IPS-NIHi11 (cell line): ENCODE data around the gene CEP57.

Experiments used
- DNase-seq: peaks from one replicate; pipeline ENCODE4 v3.0.0; 2012; ENCODE audit warnings: mixed read lengths, low spot score

The CEP57 gene

DNA sequence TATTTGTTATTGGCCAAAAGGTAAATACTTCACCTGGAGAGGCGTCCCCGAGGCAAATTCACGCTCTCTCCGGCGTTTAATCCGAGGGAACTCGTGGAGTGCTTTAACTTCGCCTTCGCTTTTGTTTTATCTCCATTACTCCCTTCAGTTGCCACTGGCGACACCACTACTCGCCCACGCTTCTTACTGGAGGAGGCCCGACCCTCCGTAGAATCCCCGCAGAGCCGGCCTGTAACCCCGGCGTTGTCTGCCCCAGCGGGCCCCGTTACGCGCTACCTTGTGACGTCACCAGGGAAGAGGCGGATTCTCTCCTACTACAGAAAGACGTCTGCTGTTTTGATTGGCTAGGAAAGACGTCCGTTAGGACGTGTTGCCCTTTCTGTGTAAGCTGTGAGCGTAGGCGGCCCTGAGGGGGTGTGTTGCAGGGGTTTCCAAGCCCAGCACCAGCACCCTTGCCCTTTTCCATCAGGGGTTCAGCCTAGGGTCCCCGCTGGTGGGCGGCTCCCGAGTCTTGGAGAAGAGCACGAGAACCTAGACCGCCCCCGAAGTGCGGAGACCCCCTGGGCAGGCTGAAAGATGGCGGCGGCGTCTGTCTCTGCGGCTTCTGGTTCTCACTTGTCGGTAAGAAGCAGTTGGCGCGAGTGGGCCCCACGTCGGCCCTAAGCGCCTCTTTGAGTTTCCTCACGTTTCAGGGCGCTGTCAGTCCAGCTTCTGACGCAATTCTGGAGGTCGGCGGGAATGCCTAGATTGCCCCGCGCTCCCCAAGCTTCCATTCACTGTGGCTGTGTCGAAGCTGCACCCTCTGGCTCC lies at the start of gene CEP57:
Gene CEP57, plus strand, starts transcription at position 376 of the 810 bp plus-strand sequence. Its CDS starts 201 bp downstream, at position 577.
- peak; percentile 88 for DNase-seq

- DNase-seq: no peak
Measured at GRCh38 chr11:95750101-95750500, 40.2 kb upstream of the CEP57 start.

DNA sequence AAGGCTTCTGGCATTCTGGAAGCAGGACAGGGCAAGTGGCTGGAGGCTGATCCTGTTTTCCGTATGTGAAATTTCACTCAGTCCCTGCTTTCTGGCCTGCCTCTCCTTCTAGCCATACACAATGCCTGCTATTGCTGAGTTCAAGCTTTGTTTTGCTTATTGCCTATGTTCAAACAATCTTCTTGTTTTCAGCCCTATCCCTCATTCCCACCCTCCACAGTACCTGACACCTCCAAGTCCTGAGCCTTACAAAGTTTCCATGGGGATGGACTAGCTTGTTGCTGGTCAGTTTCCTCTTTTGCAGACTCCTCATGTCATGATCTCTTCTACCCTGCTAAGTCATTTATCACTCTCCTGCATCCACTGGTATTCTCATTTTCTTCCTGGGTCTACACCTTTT lies 38.8 kb upstream of the CEP57 start:
- no peak for DNase-seq

DNA sequence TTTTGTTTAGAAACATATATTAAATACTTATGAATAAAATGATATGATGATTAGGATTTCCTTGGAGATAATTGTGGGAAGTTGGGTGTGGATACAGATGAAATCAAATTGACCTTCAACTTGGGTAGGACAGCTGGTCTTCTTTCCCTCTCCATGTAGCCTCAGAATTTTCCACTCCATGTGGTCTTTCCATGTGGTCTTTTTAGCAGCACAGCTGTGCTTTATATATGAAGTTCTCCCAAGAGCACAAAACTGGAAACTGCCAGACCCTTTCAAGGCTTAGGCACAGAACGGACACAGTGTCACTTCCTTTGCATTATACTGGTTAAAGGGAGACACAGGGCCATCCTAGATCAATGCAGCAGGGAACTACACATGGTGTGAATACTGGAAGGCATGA lies 29.4 kb upstream of the CEP57 start:
- no peak for DNase-seq

- DNase-seq: no peak
Measured at GRCh38 chr11:95762534-95762933, 27.8 kb upstream of the CEP57 start.

DNA sequence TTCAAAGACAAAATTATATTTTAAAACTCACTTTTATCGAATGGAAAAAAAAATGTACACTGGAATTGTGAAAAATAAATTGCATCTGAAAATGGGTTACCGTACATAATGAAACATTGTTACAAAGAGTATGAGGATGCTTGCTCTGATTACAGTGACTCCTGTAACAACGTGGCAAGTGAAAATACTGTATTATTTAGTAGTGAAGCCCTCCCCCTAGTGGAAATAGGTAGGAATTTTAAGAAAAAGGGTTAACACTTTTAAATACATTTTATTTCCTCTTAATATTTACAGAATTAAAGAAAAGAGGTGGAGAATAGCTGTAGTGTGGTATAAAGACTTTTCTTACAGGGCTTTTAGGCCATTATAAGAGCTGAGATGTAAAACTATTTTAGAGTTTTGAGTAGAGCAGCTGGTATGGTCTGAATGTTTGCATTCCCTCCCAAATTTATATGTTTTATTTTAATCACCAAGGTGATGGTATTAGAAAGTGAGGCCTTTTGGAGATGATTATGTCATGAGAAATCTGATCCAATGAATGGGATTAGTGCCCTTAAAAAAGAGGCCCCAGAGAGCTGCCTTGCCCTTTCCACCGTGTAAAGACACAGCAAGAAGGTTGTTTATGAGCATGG lies 25.9 kb upstream of the CEP57 start:
- peak; percentile 61 for DNase-seq

DNA sequence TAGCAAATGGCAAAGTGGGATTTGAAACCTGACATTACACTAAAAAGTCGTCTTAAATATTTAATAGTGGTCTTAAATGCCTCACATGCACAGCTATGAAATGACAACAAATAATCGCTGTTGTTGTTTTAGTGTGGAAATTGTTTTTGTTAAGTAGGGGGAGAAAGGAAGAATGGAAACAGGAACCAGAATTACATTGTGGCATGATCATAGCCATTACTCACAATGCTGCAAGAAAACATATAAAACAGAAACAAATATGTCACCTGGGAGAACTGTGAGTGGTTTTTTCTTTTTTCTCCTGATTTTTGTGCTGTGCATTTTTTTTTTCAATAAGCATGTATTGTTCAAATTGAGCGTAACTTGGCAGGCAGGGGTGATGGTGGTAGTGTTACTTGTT lies 23.6 kb upstream of the CEP57 start:
- DNase-seq: no peak

GRCh38 chr11:95767498-95767897 lies 22.8 kb upstream of the CEP57 start:
- no peak for DNase-seq

- no peak for DNase-seq
Measured at GRCh38 chr11:95768521-95768920, 21.8 kb upstream of the CEP57 start.

DNA sequence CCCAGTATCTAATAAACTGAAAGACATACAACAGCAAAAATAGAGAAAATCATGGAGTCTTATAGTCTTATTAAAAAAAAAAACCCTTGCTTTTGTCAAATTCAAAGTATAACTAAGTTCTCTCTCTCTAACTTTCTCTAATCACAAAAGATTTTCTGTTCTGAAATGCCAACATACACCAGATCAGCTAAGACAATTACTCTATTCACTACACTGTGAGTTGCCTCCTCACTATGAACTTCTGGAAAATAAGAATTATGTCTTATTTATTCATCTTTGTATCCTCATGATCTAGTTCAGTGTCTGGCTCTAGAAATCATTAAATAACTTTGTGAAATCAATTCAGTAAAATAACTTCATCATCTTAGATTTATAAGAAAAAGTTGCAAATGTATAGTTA lies 13.4 kb upstream of the CEP57 start:
- no peak for DNase-seq

GRCh38 chr11:95778699-95779098 lies 11.6 kb upstream of the CEP57 start:
- DNase-seq: no peak

DNA sequence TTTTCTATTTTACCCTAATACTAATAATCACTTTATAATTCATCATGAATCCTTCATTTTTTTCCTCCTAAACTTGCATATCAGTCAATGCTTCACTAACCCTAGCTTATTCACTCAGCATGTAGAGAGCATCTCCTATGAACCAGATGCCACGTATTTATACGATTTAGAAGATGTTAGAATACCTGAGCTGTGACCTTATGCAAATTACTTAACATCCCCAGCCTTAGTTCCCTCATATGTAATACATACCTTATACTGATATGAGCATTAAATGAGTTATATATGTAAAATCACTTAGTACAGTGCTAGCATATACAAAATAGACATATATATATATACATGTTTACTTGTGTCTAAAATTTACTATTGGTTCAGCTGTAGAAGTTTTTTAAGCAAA lies 9.8 kb upstream of the CEP57 start:
- no peak for DNase-seq

- peak; percentile 58 for DNase-seq
Measured at GRCh38 chr11:95788921-95789505, 1.3 kb upstream of the CEP57 start.

GRCh38 chr11:95789506-95790122 lies 684 bp upstream of the CEP57 start, which contains the start of gene FAM76B:
Gene FAM76B, minus strand, starts transcription at chr11:95789782. Its CDS starts 304 bp downstream, at chr11:95789478.
- peak; percentile 87 for DNase-seq

DNA sequence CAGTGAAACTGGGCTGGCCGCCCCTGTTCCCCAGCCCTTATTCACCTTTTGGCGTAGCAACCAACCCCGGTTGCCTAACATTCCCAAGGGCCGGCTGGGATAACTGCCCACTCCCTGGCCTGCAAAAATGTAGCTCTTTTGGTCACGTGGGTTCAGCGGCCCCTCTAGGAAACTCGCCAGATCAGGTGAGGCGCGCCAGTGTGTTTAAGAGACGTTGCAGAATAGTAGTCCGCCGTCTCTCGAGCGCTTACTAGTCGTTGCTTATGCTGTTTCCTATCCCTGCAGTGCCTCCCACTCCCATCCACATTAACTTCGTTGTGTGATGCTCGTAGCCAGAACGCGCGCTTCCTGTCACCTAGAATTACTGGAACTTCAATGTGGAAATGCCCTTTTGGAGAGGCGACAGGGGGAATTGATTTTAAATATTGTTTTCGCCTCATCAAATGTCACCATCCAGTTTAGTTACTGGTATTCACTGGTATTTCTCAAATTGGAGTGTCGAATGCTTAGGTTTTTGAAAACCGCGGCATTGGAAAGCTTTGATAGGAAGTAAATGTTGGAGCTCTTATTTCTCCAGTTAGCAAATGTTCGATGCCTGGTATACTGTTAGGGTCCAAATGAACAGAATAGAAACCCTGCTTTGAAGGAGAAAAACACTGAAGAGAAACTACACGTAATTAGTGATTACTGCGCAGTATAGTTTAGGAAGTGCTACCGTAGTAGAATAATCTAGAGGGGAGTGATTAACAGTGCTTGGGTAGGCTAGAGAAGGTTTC lies 823 bp downstream of the CEP57 start:
- peak; percentile 64 for DNase-seq

DNA sequence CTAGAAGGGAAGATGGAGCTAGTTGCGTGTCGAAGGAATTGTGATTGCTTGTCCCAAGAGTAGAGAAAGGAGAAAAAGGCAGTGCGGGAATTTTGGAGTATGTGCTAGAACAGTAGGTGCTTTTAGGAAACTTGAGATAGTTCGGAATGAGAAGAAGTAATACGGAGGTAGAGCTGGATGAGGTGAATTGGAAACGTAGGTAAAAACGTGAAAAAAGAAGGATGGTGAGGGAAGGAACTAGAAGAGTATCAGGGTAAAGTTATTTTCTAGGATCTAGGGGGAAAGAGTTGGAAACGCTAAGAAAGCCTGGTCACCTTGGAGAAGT lies 1.4 kb downstream of the CEP57 start:
- no peak for DNase-seq

DNA sequence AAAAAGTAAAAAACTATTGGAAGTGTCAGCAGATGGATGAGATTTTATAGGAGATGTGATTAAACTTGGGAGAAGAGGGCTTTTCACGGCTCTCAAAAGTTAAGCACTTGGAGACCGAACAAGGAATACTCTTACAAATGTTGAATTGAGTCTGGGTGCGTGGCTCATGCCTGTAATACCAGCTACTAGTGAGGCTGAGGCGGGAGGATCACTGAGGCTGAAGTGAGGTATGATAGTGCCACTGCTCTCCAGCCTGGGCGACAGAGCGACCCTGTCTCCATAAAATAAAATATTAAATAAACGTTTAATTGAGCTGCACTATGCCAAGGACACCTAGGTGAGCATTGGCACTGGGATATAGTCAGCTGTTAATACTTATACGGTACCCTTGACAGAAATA lies 1.9 kb downstream of the CEP57 start:
- DNase-seq: no peak

GRCh38 chr11:95792700-95793099 lies 2.4 kb downstream of the CEP57 start:
- DNase-seq: no peak

- DNase-seq: no peak
Measured at GRCh38 chr11:95793116-95793515, 2.8 kb downstream of the CEP57 start.

DNA sequence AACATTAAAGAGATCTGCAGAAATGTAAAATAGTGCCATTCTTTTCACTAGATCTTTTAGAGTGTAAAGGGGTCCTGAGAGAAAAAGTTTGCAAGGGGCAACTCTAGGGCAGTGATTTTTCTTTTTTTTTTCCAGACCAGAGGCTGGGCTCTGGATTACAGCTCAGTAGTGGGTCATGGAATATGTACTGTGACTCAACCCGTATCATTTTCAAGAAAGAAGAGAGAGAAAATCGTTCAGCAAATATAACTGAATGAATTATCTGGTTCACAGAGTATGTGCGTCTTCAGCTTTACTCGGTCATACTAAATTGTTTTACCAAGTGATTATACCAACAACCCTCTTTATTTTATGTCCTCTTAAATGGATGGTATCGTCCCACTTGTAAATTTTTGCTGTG lies 3.8 kb downstream of the CEP57 start:
- no peak for DNase-seq

DNA sequence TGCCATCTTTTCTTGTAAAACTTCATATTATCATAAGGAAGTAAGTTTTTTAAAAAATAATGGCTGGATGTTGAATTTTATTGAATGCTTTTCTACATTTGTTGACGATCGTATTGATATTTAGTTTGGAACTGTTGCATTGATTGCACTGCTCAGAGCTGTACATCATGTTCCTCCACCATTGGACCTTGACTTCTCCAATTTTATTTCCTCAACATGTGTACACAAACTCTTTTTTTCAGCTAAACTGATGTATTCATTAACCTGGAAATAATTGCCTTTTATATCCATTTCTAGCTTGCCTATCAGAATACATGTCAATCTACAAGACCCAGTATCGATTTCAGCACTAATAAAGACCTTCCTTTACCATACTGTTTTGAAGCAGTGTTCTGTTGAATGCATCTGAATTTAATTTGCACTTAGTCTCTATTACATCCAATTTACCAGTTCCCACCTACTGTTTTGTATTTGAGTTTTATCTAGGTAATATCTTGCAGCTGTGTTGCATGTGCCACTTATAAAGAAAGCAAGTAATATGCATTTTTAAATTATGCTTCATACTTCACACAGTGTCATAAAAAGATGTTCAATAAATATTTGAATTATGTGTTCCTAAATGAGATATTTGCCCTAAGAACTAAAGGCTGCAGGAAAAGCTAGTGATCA lies 5.5 kb downstream of the CEP57 start:
- no peak for DNase-seq

GRCh38 chr11:95796501-95796900 lies 6.2 kb downstream of the CEP57 start:
- DNase-seq: no peak
